ENCODE measurements around the gene USP19. TPM values are rescaled to one million over a fixed set of nuclear protein-coding genes. Genes with fewer than 3 reads are reported as not detected.
A peak's percentile ranks its signal among the peaks of the same experiment; 100 is the strongest.

The USP19 gene
- total and polyA plus RNA-seq, 11 donors, result 19.2 to 90.3 (median 55.6) TPM

DNA sequence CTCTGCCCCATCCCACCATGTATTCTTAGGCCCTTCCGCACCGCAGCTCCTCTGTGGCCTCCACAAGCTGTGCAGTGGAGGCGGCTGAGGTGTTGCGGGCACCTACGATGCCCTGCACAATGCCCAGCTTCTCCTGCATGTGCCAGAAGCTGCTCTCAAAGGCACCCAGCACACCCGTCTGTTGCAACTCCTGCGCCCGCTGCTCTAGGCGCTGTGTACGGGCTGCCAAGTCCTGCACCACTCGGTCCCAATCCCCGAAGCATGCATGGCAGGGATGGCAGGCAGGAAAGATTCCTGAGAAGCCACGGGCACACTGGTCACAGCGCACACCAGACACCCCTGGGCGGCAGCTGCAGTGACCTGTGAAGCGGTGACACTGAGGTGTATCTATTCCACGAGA lies 3.1 kb upstream of the USP19 start:
- Histone ChIP-seq H3K9me3 (no peaks in the 10 kb centered on the region), H3K36me3 (peaks cover 0 to 83% (median 77%) of the 10 kb centered on the region in 9 donors), H3K27ac (no peak overlapping the region), H3K4me3 (no peak overlapping the region), H3K4me1 (peaks cover 3 to 22% (median 15%) of the 10 kb centered on the region in 12 donors), H3K27me3 (no peaks in the 10 kb centered on the region)
- intact Hi-C loops (cut with DNase I), result no loop called here
- ATAC-seq (no peak), DNase-seq (no peak)
- 93 to 96% (median 94%) methylated on average over 16 to 17 of the region's 17 CpGs for WGBS, 4 donors
- TF ChIP-seq, protein P1, sequence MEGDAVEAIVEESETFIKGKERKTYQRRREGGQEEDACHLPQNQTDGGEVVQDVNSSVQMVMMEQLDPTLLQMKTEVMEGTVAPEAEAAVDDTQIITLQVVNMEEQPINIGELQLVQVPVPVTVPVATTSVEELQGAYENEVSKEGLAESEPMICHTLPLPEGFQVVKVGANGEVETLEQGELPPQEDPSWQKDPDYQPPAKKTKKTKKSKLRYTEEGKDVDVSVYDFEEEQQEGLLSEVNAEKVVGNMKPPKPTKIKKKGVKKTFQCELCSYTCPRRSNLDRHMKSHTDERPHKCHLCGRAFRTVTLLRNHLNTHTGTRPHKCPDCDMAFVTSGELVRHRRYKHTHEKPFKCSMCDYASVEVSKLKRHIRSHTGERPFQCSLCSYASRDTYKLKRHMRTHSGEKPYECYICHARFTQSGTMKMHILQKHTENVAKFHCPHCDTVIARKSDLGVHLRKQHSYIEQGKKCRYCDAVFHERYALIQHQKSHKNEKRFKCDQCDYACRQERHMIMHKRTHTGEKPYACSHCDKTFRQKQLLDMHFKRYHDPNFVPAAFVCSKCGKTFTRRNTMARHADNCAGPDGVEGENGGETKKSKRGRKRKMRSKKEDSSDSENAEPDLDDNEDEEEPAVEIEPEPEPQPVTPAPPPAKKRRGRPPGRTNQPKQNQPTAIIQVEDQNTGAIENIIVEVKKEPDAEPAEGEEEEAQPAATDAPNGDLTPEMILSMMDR (IDR thresholded peaks at IDR 0.05), result no peak
- no peak for TF ChIP-seq POLR2A (IDR thresholded peaks at IDR 0.05)

- no peaks in the 10 kb centered on the region for H3K27me3 ChIP-seq
- peaks cover 0 to 83% (median 77%) of the 10 kb centered on the region in 9 donors for H3K36me3 ChIP-seq
- intact Hi-C loops (cut with DNase I), result no loop called here
- H3K9me3 ChIP-seq, result no peaks in the 10 kb centered on the region
- no peak overlapping the region for H3K4me3 ChIP-seq
- no peak for TF ChIP-seq POLR2A (IDR thresholded peaks at IDR 0.05)
- TF ChIP-seq, protein P1 (IDR thresholded peaks at IDR 0.05), result no peak
- DNase-seq (peak in 1 of 5 donors; percentile 55), ATAC-seq (no peak)
- H3K4me1 ChIP-seq, result peaks cover 3 to 27% (median 19%) of the 10 kb centered on the region in 12 donors
- WGBS, 4 donors, result 88 to 92% (median 90%) methylated on average over 14 to 17 of the region's 17 CpGs
- no peak overlapping the region for H3K27ac ChIP-seq
These were observed 2.4 kb upstream of the USP19 start for GRCh38 chr3:49122886-49123545.

GRCh38 chr3:49122451-49122850 lies 1.8 kb upstream of the USP19 start:
- Histone ChIP-seq H3K4me1 (peaks cover 3 to 29% (median 19%) of the 10 kb centered on the region in 12 donors), H3K27ac (no peak overlapping the region), H3K27me3 (no peaks in the 10 kb centered on the region), H3K36me3 (peaks cover 0 to 83% (median 80%) of the 10 kb centered on the region in 9 donors), H3K4me3 (no peak overlapping the region), H3K9me3 (no peaks in the 10 kb centered on the region)
- ATAC-seq, result no peak
- DNase-seq, result no peak
- 44 to 79% (median 73%) methylated on average over 3 to 7 of the region's 7 CpGs for WGBS, 4 donors
- TF ChIP-seq, protein P1 (IDR thresholded peaks at IDR 0.05), result no peak
- TF ChIP-seq POLR2A (IDR thresholded peaks at IDR 0.05), result no peak
- intact Hi-C loops (cut with DNase I), result no loop called here

GRCh38 chr3:49122022-49122421 lies 1.4 kb upstream of the USP19 start:
- Histone ChIP-seq H3K4me1 (peaks cover 3 to 32% (median 19%) of the 10 kb centered on the region in 12 donors), H3K36me3 (peaks cover 0 to 83% (median 80%) of the 10 kb centered on the region in 9 donors), H3K27ac (no peak overlapping the region), H3K27me3 (no peaks in the 10 kb centered on the region), H3K9me3 (no peaks in the 10 kb centered on the region), H3K4me3 (no peak overlapping the region)
- ATAC-seq, result no peak
- intact Hi-C loops (cut with DNase I), result no loop called here
- no peak for DNase-seq
- WGBS, 4 donors, result 94 to 95% (median 94%) methylated on average over 12 of the region's 12 CpGs
- TF ChIP-seq POLR2A (IDR thresholded peaks at IDR 0.05), result no peak
- TF ChIP-seq, protein P1 (IDR thresholded peaks at IDR 0.05), result no peak
